Measurements from ENCODE around the gene CALML3.

The CALML3 gene

GRCh38 chr10:5527332-5528200, 2.8 kb downstream of the CALML3 start:
- peak; percentile 45 for DNase-seq (ENCODE audit: low spot score)

DNA sequence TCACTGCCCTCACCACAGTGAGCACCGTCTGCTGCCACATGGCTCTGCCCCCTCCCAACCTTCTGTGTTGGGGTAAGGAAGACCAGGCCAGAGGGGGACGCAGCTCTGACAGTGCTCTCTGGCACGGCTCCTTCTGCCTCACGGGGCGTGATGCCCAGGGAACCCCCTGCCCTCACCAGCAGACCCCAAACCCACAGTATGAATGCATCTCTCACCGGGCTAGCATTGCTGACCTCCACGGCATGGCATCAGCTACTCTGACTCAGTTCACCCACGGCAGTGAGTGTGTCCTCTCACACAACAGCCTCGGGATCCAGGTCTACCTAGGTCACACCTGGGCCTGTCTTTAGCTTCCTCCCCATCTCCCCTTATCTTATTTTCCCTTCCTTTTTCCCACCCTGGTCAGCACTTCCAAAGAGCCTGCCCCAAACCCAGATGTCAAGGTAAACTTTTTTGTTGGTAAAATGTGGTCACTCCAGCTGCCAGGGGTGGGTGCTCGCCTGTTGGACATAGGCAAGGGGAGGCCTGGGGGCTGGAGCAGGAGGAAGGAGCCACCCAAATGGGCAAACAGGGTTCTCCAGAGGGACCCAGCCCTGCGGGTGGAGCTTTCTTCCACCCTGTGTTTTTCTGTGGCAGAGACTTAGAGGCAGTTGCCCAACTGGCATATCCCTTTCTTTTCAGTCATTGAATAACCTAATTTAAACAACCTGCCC, 4.4 kb downstream of the CALML3 start:
- DNase-seq (ENCODE audit: low spot score): no peak

DNA sequence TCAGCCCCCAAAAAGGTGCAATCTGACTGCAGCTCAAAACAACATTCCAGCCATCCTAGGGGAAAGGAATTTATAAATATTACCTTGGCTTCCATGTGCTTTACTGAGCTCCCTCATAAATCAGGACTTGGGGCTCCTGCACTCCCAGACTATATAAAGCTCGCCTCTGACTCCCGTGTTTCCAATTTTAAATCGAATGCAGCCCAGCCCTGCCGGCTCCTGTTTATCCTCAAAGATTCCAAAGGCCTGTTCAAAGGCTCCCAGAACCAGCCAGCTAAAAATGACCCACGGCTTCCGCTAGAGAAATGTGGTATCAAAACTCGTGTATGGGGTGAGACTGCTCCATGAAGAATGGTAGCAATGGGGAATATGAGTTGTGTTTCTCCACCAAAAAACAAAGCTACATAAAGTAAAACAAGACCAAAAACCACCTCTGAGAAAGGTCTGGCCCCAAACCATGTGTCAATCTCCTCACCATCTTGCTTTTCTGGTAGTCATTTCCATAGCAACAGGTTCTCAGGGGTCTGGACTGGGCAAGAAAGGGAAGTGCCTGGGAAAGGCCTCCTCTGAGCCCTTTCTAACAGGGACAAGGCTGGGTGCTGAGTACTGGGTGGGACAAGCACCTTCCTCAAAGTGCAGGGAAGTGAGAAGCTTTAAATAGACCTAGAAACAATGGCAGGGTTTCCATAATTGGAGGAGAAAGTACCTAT, 5.1 kb downstream of the CALML3 start:
- DNase-seq (ENCODE audit: low spot score): no peak

GRCh38 chr10:5530412-5530806, 5.6 kb downstream of the CALML3 start:
- DNase-seq (ENCODE audit: low spot score): no peak

GRCh38 chr10:5530846-5531557, 6.2 kb downstream of the CALML3 start:
- DNase-seq (ENCODE audit: low spot score): no peak

DNA sequence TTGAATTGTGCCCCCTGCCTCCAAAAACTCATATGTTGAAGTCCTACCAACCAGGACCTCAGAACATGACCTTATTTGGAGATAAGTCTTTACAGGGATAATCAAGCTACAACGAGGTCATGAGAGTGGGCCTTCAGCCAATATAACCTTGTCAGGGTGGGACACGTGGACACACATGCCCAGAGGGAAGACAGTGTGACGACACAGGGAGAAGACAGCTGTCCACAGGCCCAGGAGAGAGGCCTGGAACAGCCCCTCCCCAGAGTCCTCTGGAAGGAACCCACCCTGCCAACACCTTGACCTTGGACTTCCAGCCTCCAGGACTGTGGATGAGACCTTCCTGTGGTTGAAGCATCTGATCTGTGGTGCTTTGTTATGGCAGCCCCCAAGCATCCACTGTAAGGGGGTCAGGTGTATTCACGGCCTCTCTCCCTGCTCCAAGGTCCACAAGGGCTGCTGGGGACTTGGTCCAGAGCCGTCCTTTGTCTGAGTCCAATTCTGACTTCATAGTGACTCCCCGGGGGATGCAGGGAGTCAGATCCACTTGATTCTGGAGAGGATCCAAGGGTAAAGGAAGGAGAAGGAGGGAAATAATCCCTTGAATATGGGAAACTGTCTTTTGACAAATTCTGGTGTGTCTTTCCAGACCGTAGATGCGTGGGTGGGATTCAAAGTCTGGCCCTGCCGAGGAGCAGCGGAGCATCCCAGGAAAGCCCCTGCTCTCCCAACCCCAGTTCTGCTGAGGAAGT, 7.0 kb downstream of the CALML3 start:
- DNase-seq (ENCODE audit: low spot score): no peak

DNA sequence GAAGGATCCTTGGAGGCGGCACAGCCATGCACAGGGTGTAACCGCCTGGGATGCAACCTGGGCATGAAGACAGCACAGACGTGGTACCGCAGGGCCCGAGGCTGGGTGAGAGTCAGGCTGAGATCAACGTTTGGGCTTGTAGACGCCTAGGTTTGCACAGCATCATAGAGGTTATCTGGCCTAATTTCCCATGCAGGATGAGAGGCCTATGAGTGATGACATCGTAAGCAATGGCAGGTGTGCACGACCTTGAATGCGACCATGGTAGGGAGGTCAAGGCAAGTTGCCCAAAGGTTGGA, 7.5 kb downstream of the CALML3 start:
- no peak for DNase-seq (ENCODE audit: low spot score)

- no peak for DNase-seq (ENCODE audit: low spot score)
These were observed 7.9 kb downstream of the CALML3 start for GRCh38 chr10:5532618-5533097.

DNA sequence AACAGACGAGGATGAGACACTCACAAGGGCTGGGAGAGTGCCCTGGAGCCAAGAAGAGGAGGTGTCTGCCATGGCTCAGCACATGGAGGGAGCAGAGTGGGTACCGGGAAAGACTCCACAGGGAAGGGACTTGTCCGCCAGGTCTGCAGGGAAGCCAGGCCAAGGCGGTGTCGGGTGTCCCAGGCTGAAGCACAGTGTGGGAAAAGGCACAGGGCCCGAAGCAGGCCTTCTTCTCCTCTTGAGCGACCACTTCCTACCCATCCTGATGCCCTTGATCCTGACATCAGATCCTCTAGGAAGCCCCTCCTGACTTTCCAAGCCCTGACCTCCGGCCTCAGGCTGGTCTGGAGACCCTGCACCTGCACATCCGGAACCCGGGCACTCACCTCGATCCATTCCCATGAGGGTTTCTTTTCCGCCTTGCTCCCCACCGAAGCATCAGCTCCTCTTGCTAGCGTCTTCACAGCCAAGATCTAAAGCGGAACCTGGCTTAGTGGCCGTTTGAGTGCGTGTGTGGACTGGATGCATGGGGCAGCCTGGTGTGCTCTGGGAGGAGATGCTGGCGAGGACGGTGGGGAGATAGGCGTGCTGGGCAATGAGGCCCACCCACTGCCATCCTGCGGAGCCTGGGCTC, 8.5 kb downstream of the CALML3 start:
- DNase-seq (ENCODE audit: low spot score): no peak

- no peak for DNase-seq (ENCODE audit: low spot score)
These were observed 9.5 kb downstream of the CALML3 start for GRCh38 chr10:5534051-5534821.

GRCh38 chr10:5534880-5535856, 10.4 kb downstream of the CALML3 start:
- DNase-seq (ENCODE audit: low spot score): no peak

GRCh38 chr10:5536486-5537081, 11.8 kb downstream of the CALML3 start:
- DNase-seq (ENCODE audit: low spot score): no peak

- no peak for DNase-seq (ENCODE audit: low spot score)
These were observed 12.9 kb downstream of the CALML3 start for GRCh38 chr10:5537684-5538083.

GRCh38 chr10:5538446-5538845, 13.7 kb downstream of the CALML3 start:
- no peak for DNase-seq (ENCODE audit: low spot score)

GRCh38 chr10:5538892-5539651, 14.3 kb downstream of the CALML3 start:
- no peak for DNase-seq (ENCODE audit: low spot score)

- DNase-seq (ENCODE audit: low spot score): no peak
These were observed 15.3 kb downstream of the CALML3 start for GRCh38 chr10:5540080-5540479.

DNA sequence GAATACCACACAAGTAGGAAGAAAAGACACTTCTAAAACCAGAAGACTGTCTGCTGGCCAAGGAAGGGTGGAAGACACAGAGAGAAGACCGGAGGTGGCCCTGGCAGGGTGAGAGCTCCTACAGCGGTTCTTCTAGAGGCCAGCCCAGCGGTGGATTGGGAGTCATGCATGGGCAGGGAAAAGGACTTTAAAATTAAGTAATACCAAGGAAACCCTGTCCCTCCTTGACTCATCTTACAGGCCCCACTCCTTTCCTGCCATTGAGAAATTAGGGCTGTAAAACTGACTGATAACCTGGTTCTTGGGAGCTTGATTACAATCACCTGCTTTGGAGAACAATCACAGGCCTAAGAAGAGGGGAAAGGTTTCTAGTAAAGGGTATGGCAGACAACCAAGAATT, 16.1 kb downstream of the CALML3 start:
- DNase-seq (ENCODE audit: low spot score): no peak

- DNase-seq (ENCODE audit: low spot score): no peak
These were observed 17.3 kb downstream of the CALML3 start for GRCh38 chr10:5542100-5542499.

Measured in putamen (tissue), 1 donor.